GM12878 (cell line): ENCODE results near the gene DHRS7B. TPM values are rescaled to one million over a fixed set of nuclear protein-coding genes. Genes with fewer than 3 reads are reported as not detected.

Experiments
- ATAC-seq: fragments of 200-7000 bp; cut with Tn5 transposase; 3 replicates; pipeline ENCODE4 v1.9.1; 2020; ENCODE audit warnings: mild to moderate bottlenecking, moderate library complexity
- BruUV-seq: library from RNA; stranded (reverse); fragments of 400-500 nt; replicated peaks from 2 replicates; lab custom pipeline; 2021; lab: Mats Ljungman, UMichigan
- CTCF ChIA-PET: fragments of 300-600 bp; sonication (Branson Sonifier 250); formaldehyde crosslinking; extraction: SDS; loops from one replicate; lab custom pipeline; 2021; ENCODE audit warnings: inconsistent platforms; lab: Yijun Ruan, JAX
- POLR2A ChIA-PET: fragments of 350-600 bp; formaldehyde crosslinking; extraction: SDS; loops from one replicate; lab custom pipeline; 2021; ENCODE audit warnings: inconsistent platforms; lab: Charles Lee
- RAD21 ChIA-PET: fragments of 300-600 bp; sonication (Branson Sonifier 250); formaldehyde crosslinking; loops from one replicate; lab custom pipeline; 2023; ENCODE audit warnings: antibody characterized with exemption; ENCODE audit not compliant: unreplicated experiment; lab: Charles Lee
- SMC1A ChIA-PET: fragments of 300-600 bp; sonication (Branson Sonifier 250); formaldehyde crosslinking; loops from one replicate; lab custom pipeline; 2023; ENCODE audit not compliant: unreplicated experiment, uncharacterized antibody; lab: Charles Lee
- DNase-seq: peaks from one replicate; pipeline ENCODE4 v3.0.0-alpha.2; 2011; ENCODE audit warnings: low read depth, low spot score
- FAIRE-seq: peaks from 3 replicates; lab custom pipeline; 2011; peaks lifted over from hg19 to GRCh38; lab: Jason Lieb, UNC
- H2AFZ ChIP-seq: 2 replicates; pipeline ENCODE4 v1.6.0; 2011; ENCODE audit warnings: low read depth, low read length, control low read depth; ENCODE audit not compliant: control insufficient read depth
- H3K27ac ChIP-seq: 2 replicates; pipeline ENCODE4 v1.5.1; 2011; ENCODE audit warnings: control low read depth; ENCODE audit not compliant: control insufficient read depth, insufficient read depth
- H3K27me3 ChIP-seq, 2 experiments: replicated peaks in 1 of 2; 2 replicates each; pipeline versions ENCODE4 v1.6.0 to v1.6.1; 2011; ENCODE audit warnings: low read length in 1 of 2; ENCODE audit not compliant: control insufficient read depth in 2 of 2, insufficient read depth in 2 of 2
- H3K36me3 ChIP-seq, 2 experiments: 2 replicates each; pipeline ENCODE4 v1.5.1; 2011; ENCODE audit warnings: low read length in 1 of 2; ENCODE audit not compliant: control insufficient read depth in 2 of 2, insufficient read depth in 2 of 2
- H3K4me1 ChIP-seq: 2 replicates; pipeline ENCODE4 v1.6.1; 2011; ENCODE audit warnings: mild to moderate bottlenecking, low read length, moderate library complexity, mixed read lengths; ENCODE audit not compliant: control insufficient read depth, insufficient read depth
- H3K4me2 ChIP-seq: 2 replicates; pipeline ENCODE4 v1.6.0; 2011; ENCODE audit warnings: control low read depth; ENCODE audit not compliant: control insufficient read depth, insufficient read depth
- H3K4me3 ChIP-seq: fragments of 200-600 bp; sonication (generic); 2 replicates; pipeline ENCODE4 v1.5.1; 2016
- H3K79me2 ChIP-seq: 2 replicates; pipeline ENCODE4 v1.6.0; 2011; ENCODE audit warnings: low read length; ENCODE audit not compliant: control insufficient read depth, insufficient read depth
- H3K9ac ChIP-seq: 2 replicates; pipeline ENCODE4 v1.8.0; 2011; ENCODE audit warnings: low read length, control low read depth, mixed read lengths; ENCODE audit not compliant: control insufficient read depth, insufficient read depth
- H3K9me3 ChIP-seq: replicated peaks from 3 replicates; pipeline ENCODE4 v1.5.1; 2011; ENCODE audit warnings: mild to moderate bottlenecking, low read length; ENCODE audit not compliant: control insufficient read depth, insufficient read depth
- H4K20me1 ChIP-seq: 2 replicates; pipeline ENCODE4 v1.6.0; 2011; ENCODE audit not compliant: control insufficient read depth, insufficient read depth
- CREM ChIP-seq: IDR thresholded peaks from 2 replicates; pipeline ENCODE4 v1.6.1; 2014; ENCODE audit warnings: antibody characterized with exemption, low read depth
- EZH2 ChIP-seq: IDR thresholded peaks from 2 replicates; pipeline ENCODE4 v1.6.1; 2012; ENCODE audit warnings: low read depth, mild to moderate bottlenecking, control low read depth, inconsistent platforms, low read length, borderline replicate concordance; ENCODE audit not compliant: control insufficient read depth
- FOS ChIP-seq: IDR thresholded peaks from 3 replicates; pipeline ENCODE4 v1.6.1; 2011; ENCODE audit warnings: borderline replicate concordance; ENCODE audit not compliant: insufficient read length; ENCODE audit errors: extremely low read depth
- FOXM1 ChIP-seq: IDR thresholded peaks from 2 replicates; pipeline ENCODE4 v1.6.1; 2012; ENCODE audit warnings: low read depth, mild to moderate bottlenecking, inconsistent platforms, low read length, moderate library complexity
- GABPA ChIP-seq: IDR thresholded peaks from 2 replicates; pipeline ENCODE4 v1.6.1; 2014; ENCODE audit warnings: antibody characterized with exemption, low read depth, mild to moderate bottlenecking, inconsistent platforms
- IKZF1 ChIP-seq: fragments of 450-650 bp; conservative IDR thresholded peaks from 2 replicates; pipeline ENCODE4 v1.6.1; 2017; ENCODE audit warnings: antibody characterized with exemption, mild to moderate bottlenecking
- IKZF2 ChIP-seq, 2 experiments: fragments of 450-650 bp; IDR thresholded peaks; 2 replicates each; pipeline ENCODE4 v1.6.1; 2017; ENCODE audit warnings: mild to moderate bottlenecking in 2 of 2, moderate library complexity in 2 of 2
- IRF4 ChIP-seq: IDR thresholded peaks from 2 replicates; pipeline ENCODE4 v1.6.1; 2011; ENCODE audit warnings: low read depth, low read length
- KLF5 ChIP-seq: fragments of 450-650 bp; IDR thresholded peaks from 2 replicates; pipeline ENCODE4 v1.6.1; 2014; ENCODE audit warnings: mild to moderate bottlenecking; ENCODE audit not compliant: partially characterized antibody
- MEF2B ChIP-seq: fragments of 450-650 bp; IDR thresholded peaks from 2 replicates; pipeline ENCODE4 v1.6.1; 2018; ENCODE audit warnings: mild to moderate bottlenecking, moderate library complexity; ENCODE audit not compliant: partially characterized antibody, poor library complexity, severe bottlenecking
- NFYB ChIP-seq: IDR thresholded peaks from 2 replicates; pipeline ENCODE4 v1.6.1; 2011; ENCODE audit warnings: low read depth, mild to moderate bottlenecking, low read length, improper control_type of control experiment, moderate library complexity; ENCODE audit not compliant: insufficient read depth
- POLR2A ChIP-seq: IDR thresholded peaks from 2 replicates; pipeline ENCODE4 v1.6.1; 2011; ENCODE audit warnings: low read depth, mild to moderate bottlenecking, low read length
- POU2F2 ChIP-seq: IDR thresholded peaks from 3 replicates; pipeline ENCODE4 v1.6.1; 2011; ENCODE audit warnings: low read depth, mild to moderate bottlenecking, low read length, borderline replicate concordance
- RAD51 ChIP-seq: fragments of 450-650 bp; IDR thresholded peaks from 2 replicates; pipeline ENCODE4 v1.6.1; 2016; ENCODE audit warnings: moderate library complexity, mild to moderate bottlenecking, inconsistent platforms
- RFX5 ChIP-seq: IDR thresholded peaks from 2 replicates; pipeline ENCODE4 v1.6.1; 2011; ENCODE audit warnings: low read depth, low read length, improper control_type of control experiment
- SIN3A ChIP-seq: IDR thresholded peaks from 2 replicates; pipeline ENCODE4 v1.6.1; 2012; ENCODE audit warnings: low read depth, low read length, improper control_type of control experiment
- SIX5 ChIP-seq: IDR thresholded peaks from 2 replicates; pipeline ENCODE4 v1.6.1; 2011; ENCODE audit warnings: mild to moderate bottlenecking, low read depth, low read length, moderate library complexity; ENCODE audit not compliant: severe bottlenecking
- SP1 ChIP-seq: IDR thresholded peaks from one replicate; pipeline ENCODE4 v1.6.1; 2011; ENCODE audit warnings: low read depth, low read length
- WGBS: methylation state at CpG from one replicate; pipeline ENCODE4 v1.1.6; 2016; ENCODE audit warnings: low lambda C conversion rate; ENCODE audit not compliant: insufficient replicate concordance, insufficient coverage; ENCODE audit errors: missing lambda C conversion rate; 5-methylcytosine and 5-hydroxymethylcytosine counted together
- in situ Hi-C: fragments of 300-500 bp; cut with MboI; formaldehyde crosslinking; loops from 9 replicates; pipeline ENCODE4 v1.14.3; 2018; ENCODE audit warnings: mixed read lengths
- intact Hi-C: fragments of 100-400 bp; cut with micrococcal nuclease; formaldehyde crosslinking; loops from one replicate; pipeline ENCODE4 v1.14.2; 2022; ENCODE audit not compliant: unreplicated experiment
- polyA plus RNA-seq, 11 experiments: library from polyadenylated mRNA; depleted of rRNA in 4 of 11; unstranded in 6 of 11; stranded (reverse) in 5 of 11; fragments of >200 nt; fragmentation: Nextera tagmentation in 4 of 11; fragmentation: Illumina TruSeq in 1 of 11; extraction: Ambion mirVana in 4 of 11; extraction: Trizol in 1 of 11; gene quantifications; 1 replicate in 1 of 11; 2 replicates in 10 of 11; pipeline versions ENCODE4 v1.2.1 to v1.2.3, GENCODE V29; 2011 to 2016; ENCODE audit warnings: inconsistent platforms in 2 of 11, missing spikeins in 2 of 11, low read depth in 1 of 11
- total RNA-seq, 4 experiments: library from RNA; depleted of rRNA in 3 of 4; stranded (reverse); fragments of >200 nt in 3 of 4; fragmentation: Illumina TruSeq in 1 of 4; extraction: Trizol in 1 of 4; gene quantifications; 2 replicates each; pipeline versions ENCODE4 v1.2.1 to v1.2.3, GENCODE V29; 2013 to 2021
- TF ChIP-seq, protein P1 (sequence below): IDR thresholded peaks from 2 replicates; pipeline ENCODE4 v1.6.1; 2012; ENCODE audit warnings: low read depth, low read length, improper control_type of control experiment
- TF ChIP-seq, protein P2 (sequence below): IDR thresholded peaks from 2 replicates; pipeline ENCODE4 v1.6.1; 2011; ENCODE audit warnings: mild to moderate bottlenecking, low read depth, low read length, moderate library complexity; ENCODE audit not compliant: insufficient replicate concordance

The DHRS7B gene
- total and polyA plus RNA-seq, 10 of the 15 experiments (the other 5 are each of a cell fraction or from before 2014, with no cell fraction given): 11.1 to 35.6 (median 23.0) TPM

GRCh38 chr17:21098934-21099689 is 27.7 kb upstream of the DHRS7B start:
- Histone ChIP-seq H2AFZ (peak overlapping the region; percentile 97), H3K36me3 (no peaks in the 10 kb centered on the region), H3K79me2 (no peaks in the 10 kb centered on the region), H3K4me1 (no peaks in the 10 kb centered on the region; the same call in 1 of the 2 replicates), H4K20me1 (no peaks in the 10 kb centered on the region), H3K9me3 (no peaks in the 10 kb centered on the region), H3K27ac (peak overlapping the region; percentile 97), H3K4me3 (peak overlapping the region; percentile 95), H3K4me2 (peak overlapping the region; percentile 99), H3K9ac (peak overlapping the region; percentile 90), H3K27me3 (no peaks in the 10 kb centered on the region)
- DNase-seq (peak; percentile 65), FAIRE-seq (peak; percentile 68), ATAC-seq (peak; percentile 99)
- BruUV-seq: no TSS peak
- intact Hi-C loops: loop anchor here (1.0 to 2.0 kb wide), 3 partner anchors 28 to 79 kb away; partner anchors contain the start of gene DHRS7B
- SMC1A ChIA-PET: interaction anchor here (0.6 to 2.8 kb wide), 18 partner anchors 7 to 187 kb away, joined by 3 to 25 read pairs (median 4); partner anchors contain the start of gene USP22
- CTCF ChIA-PET: interaction anchor here (0.7 to 2.8 kb wide), 26 partner anchors 8 to 189 kb away, joined by 3 to 32 read pairs (median 6); partner anchors contain the start of genes TMEM11 and USP22
- in situ Hi-C loops: no loop called here
- POLR2A ChIA-PET: interaction anchor here (0.6 to 2.3 kb wide), 7 partner anchors 10 to 63 kb away, joined by 3 to 20 read pairs (median 3); partner anchors contain the start of gene USP22
- RAD21 ChIA-PET: interaction anchor here (0.9 to 2.0 kb wide), 14 partner anchors 20 to 188 kb away, joined by 3 to 22 read pairs (median 4); partner anchors contain the start of gene USP22
- WGBS: under 1% methylated on average over 29 of the region's 29 CpGs
- TF ChIP-seq MEF2B: peak; percentile 19
- TF ChIP-seq IKZF2 (IDR thresholded peaks at IDR 0.05): peak in 1 of 2 experiments; percentile 27; a peak in 1 of 4 replicates
- peak; percentile 96 for TF ChIP-seq NFYB
- TF ChIP-seq SIN3A: peak; percentile 96
- TF ChIP-seq FOXM1: peak; percentile 31; the same call in 1 of the 2 replicates
- peak; percentile 69 for TF ChIP-seq CREM
- TF ChIP-seq, protein P1, sequence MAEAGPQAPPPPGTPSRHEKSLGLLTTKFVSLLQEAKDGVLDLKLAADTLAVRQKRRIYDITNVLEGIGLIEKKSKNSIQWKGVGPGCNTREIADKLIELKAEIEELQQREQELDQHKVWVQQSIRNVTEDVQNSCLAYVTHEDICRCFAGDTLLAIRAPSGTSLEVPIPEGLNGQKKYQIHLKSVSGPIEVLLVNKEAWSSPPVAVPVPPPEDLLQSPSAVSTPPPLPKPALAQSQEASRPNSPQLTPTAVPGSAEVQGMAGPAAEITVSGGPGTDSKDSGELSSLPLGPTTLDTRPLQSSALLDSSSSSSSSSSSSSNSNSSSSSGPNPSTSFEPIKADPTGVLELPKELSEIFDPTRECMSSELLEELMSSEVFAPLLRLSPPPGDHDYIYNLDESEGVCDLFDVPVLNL: peak; percentile 92
- peak; percentile 69 for TF ChIP-seq SIX5
- TF ChIP-seq FOS: peak; percentile 44
- TF ChIP-seq RFX5: peak; percentile 72; the same call in 1 of the 2 replicates
- TF ChIP-seq IRF4: 0 out of 2 replicates have a peak, but pooled peaks have one; percentile 5
- 0 out of 2 replicates have a peak, but pooled peaks have one; percentile 49 for TF ChIP-seq IKZF1
- TF ChIP-seq, protein P2, sequence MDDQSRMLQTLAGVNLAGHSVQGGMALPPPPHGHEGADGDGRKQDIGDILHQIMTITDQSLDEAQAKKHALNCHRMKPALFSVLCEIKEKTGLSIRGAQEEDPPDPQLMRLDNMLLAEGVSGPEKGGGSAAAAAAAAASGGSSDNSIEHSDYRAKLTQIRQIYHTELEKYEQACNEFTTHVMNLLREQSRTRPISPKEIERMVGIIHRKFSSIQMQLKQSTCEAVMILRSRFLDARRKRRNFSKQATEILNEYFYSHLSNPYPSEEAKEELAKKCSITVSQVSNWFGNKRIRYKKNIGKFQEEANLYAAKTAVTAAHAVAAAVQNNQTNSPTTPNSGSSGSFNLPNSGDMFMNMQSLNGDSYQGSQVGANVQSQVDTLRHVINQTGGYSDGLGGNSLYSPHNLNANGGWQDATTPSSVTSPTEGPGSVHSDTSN: peak; percentile 83
- TF ChIP-seq EZH2: no peak
- TF ChIP-seq KLF5: peak; percentile 29
- peak; percentile 66 for TF ChIP-seq GABPA
- peak; percentile 48; the same call in 1 of the 2 replicates for TF ChIP-seq POLR2A
- TF ChIP-seq POU2F2: no peak
- TF ChIP-seq RAD51: peak; percentile 72
- TF ChIP-seq SP1: peak; percentile 74
